B cell (primary cell): Measurements from ENCODE around the gene HBS1L. TPM values are rescaled to one million over a fixed set of nuclear protein-coding genes. Genes with fewer than 3 reads are reported as not detected.

Experiments
- ATAC-seq: fragments of 200-7000 bp; cut with Tn5 transposase; one replicate; pipeline ENCODE4 v1.10.0; 2021; ENCODE audit warnings: low read depth, mild to moderate bottlenecking, moderate number of reproducible peaks, moderate library complexity
- CTCF ChIA-PET: fragments of 350-600 bp; sonication (Branson Sonifier 250); formaldehyde crosslinking; loops from one replicate; lab custom pipeline; 2021; ENCODE audit warnings: antibody characterized with exemption, inconsistent platforms; lab: Charles Lee
- POLR2A ChIA-PET: fragments of 350-600 bp; sonication (Branson Sonifier 250); formaldehyde crosslinking; loops from one replicate; lab custom pipeline; 2021; ENCODE audit warnings: antibody characterized with exemption; lab: Charles Lee
- DNase-seq: peaks from one replicate; pipeline ENCODE4 v3.0.0; 2013
- H2AFZ ChIP-seq: 2 replicates; pipeline ENCODE4 v1.6.1; 2012; ENCODE audit warnings: mild to moderate bottlenecking, low read depth, low read length; ENCODE audit not compliant: insufficient read depth, poor library complexity, severe bottlenecking
- H3K27ac ChIP-seq, 2 donors: 1 replicate in 1 of 2; 2 replicates in 1 of 2; pipeline ENCODE4 v1.5.1; 2012 to 2013; ENCODE audit warnings: low read length in 2 of 2, mild to moderate bottlenecking in 2 of 2, moderate library complexity in 1 of 2
- H3K27me3 ChIP-seq, 4 experiments: fragments of 200-600 bp in 1 of 4; sonication (generic) in 1 of 4; replicated peaks in 1 of 4; 1 replicate in 2 of 4; 2 replicates in 2 of 4; pipeline versions ENCODE4 v1.6.1 to v1.7.0; 2013 to 2016; ENCODE audit warnings: low read length in 3 of 4, mild to moderate bottlenecking in 2 of 4, mixed read lengths in 1 of 4, moderate library complexity in 1 of 4; ENCODE audit not compliant: insufficient read depth in 4 of 4, control insufficient read depth in 3 of 4; ENCODE audit errors: control extremely low read depth in 1 of 4
- H3K36me3 ChIP-seq, 2 experiments: replicated peaks in 1 of 2; 1 replicate in 1 of 2; 2 replicates in 1 of 2; pipeline versions ENCODE4 v1.6.1 to v1.7.1; 2013; ENCODE audit warnings: low read length in 1 of 2; ENCODE audit not compliant: insufficient read depth in 2 of 2, control insufficient read depth in 1 of 2; ENCODE audit errors: control extremely low read depth in 1 of 2, extremely low read depth in 1 of 2
- H3K4me1 ChIP-seq, 2 donors: fragments of 200-600 bp in 1 of 2; sonication (generic) in 1 of 2; 1 replicate in 1 of 2; 2 replicates in 1 of 2; pipeline versions ENCODE4 v1.5.1 to v1.6.1; 2013 to 2017; ENCODE audit warnings: low read length in 2 of 2; ENCODE audit not compliant: control insufficient read depth in 2 of 2, insufficient read depth in 2 of 2
- H3K4me2 ChIP-seq: replicated peaks from 2 replicates; pipeline ENCODE3; 2012; ENCODE audit warnings: mild to moderate bottlenecking, low read depth, low read length; ENCODE audit not compliant: poor library complexity, severe bottlenecking
- H3K4me3 ChIP-seq, 5 experiments: fragments of 200-600 bp in 1 of 5; sonication (generic) in 1 of 5; 1 replicate in 3 of 5; 2 replicates in 2 of 5; pipeline versions ENCODE4 v1.5.1 to v1.7.0; 2011 to 2016; ENCODE audit warnings: low read length in 4 of 5, mild to moderate bottlenecking in 4 of 5, low read depth in 2 of 5, control low read depth in 1 of 5, moderate library complexity in 1 of 5; ENCODE audit not compliant: insufficient read depth in 1 of 5; ENCODE audit errors: control extremely low read depth in 1 of 5, extremely low read depth in 1 of 5
- H3K79me2 ChIP-seq: fragments of 200-600 bp; sonication (generic); one replicate; pipeline ENCODE4 v1.6.0; 2016; ENCODE audit warnings: low read length; ENCODE audit not compliant: control insufficient read depth, insufficient read depth
- H3K9ac ChIP-seq: fragments of 200-600 bp; sonication (generic); 2 replicates; pipeline ENCODE4 v1.6.1; 2017; ENCODE audit warnings: mild to moderate bottlenecking, low read length, moderate library complexity
- H3K9me3 ChIP-seq, 3 donors: one replicate each; pipeline versions ENCODE4 v1.6.1 to v1.7.1; 2013; ENCODE audit warnings: low read length in 2 of 3; ENCODE audit not compliant: control insufficient read depth in 2 of 3, insufficient read depth in 1 of 3; ENCODE audit errors: control extremely low read depth in 1 of 3
- H4K20me1 ChIP-seq: 2 replicates; pipeline ENCODE4 v1.6.0; 2012; ENCODE audit warnings: mild to moderate bottlenecking, low read length; ENCODE audit not compliant: insufficient read depth, control insufficient read depth, poor library complexity, severe bottlenecking
- H3K27ac Mint-ChIP-seq: one replicate; pipeline ENCODE4 v1.8.0; 2021; ENCODE audit warnings: mixed read lengths
- H3K27me3 Mint-ChIP-seq: one replicate; pipeline ENCODE4 v1.8.0; 2021; ENCODE audit warnings: mixed read lengths
- H3K4me1 Mint-ChIP-seq: one replicate; pipeline ENCODE4 v1.8.0; 2021; ENCODE audit warnings: mixed read lengths
- H3K4me3 Mint-ChIP-seq: one replicate; pipeline ENCODE4 v1.8.0; 2021; ENCODE audit warnings: mixed read lengths
- H3K9me3 Mint-ChIP-seq: one replicate; pipeline ENCODE4 v1.8.0; 2022; ENCODE audit warnings: mixed read lengths; ENCODE audit not compliant: insufficient read depth
- EZH2 ChIP-seq: IDR thresholded peaks from 2 replicates; pipeline ENCODE4 v1.6.1; 2012; ENCODE audit warnings: borderline replicate concordance, low read depth, mild to moderate bottlenecking, moderate library complexity, low read length; ENCODE audit not compliant: insufficient read depth, poor library complexity, severe bottlenecking
- WGBS: methylation state at CpG from one replicate; pipeline ENCODE4 v1.1.5; 2013; ENCODE audit warnings: missing lambda C conversion rate; ENCODE audit not compliant: insufficient coverage; 5-methylcytosine and 5-hydroxymethylcytosine counted together
- intact Hi-C: fragments of 100-400 bp; cut with micrococcal nuclease; formaldehyde crosslinking; loops from one replicate; pipeline ENCODE4 v1.10.0; 2022
- polyA plus RNA-seq: library from polyadenylated mRNA; depleted of rRNA; stranded (reverse); fragments of >200 nt; gene quantifications from 2 replicates; pipeline ENCODE4 v1.2.3, GENCODE V29; 2012
- total RNA-seq, 2 donors: library from RNA; stranded (reverse); fragments of 120-200 nt in 1 of 2; gene quantifications; 1 replicate in 1 of 2; 2 replicates in 1 of 2; pipeline versions ENCODE4 v1.2.3 to v1.2.4, GENCODE V29; 2013 to 2022
- TF ChIP-seq, protein P1 (sequence below): fragments of 200-600 bp; IDR thresholded peaks from one replicate; pipeline ENCODE4 v1.8.0; 2022; ENCODE audit warnings: antibody characterized with exemption, mild to moderate bottlenecking

HBS1L gene
- total and polyA plus RNA-seq, 2 donors (not counting 1 experiment from before 2014, with no cell fraction given): 10.3 to 58.2 TPM

DNA sequence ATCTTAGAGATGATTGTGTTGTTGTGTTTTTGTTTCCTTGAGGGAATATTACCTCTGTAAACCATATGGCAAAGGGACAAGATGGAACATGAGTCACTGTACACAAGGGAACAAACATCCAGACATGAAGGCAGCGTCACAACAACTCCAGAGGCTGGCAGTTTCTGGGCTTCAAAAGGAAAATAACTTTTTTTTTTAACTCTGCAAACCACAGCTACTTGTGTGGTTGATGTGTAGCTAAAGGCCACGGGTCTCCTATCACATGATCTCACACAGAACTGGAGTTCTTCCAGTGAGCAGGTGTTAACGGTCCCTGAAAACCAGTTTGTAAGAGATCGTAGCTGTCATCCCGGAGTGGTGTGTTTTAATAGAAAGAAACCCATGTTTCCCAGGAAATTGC is 33.2 kb upstream of the HBS1L start:
- CTCF ChIA-PET: interaction anchor here (0.8 to 1.5 kb wide), 4 partner anchors 31 to 336 kb away, joined by 3 to 4 read pairs (median 4); no protein-coding TSS in a partner anchor
- Histone ChIP-seq H3K4me1 (peaks cover 9 to 22% of the 10 kb centered on the region in 2 donors), H3K27me3 (no peaks in the 10 kb centered on the region), H3K4me2 (peak overlapping the region; percentile 34), H3K36me3 (no peaks in the 10 kb centered on the region), H3K9me3 (no peaks in the 10 kb centered on the region), H3K79me2 (no peaks in the 10 kb centered on the region), H4K20me1 (no peaks in the 10 kb centered on the region), H3K4me3 (no peak overlapping the region), H3K9ac (no peak overlapping the region), H3K27ac (no peak overlapping the region), H2AFZ (peak overlapping the region; percentile 31)
- ATAC-seq (no peak), DNase-seq (peak; percentile 14)
- H3K4me1 Mint-ChIP-seq: peaks cover 29% of the 10 kb centered on the region
- intact Hi-C loops: no loop called here
- H3K27ac Mint-ChIP-seq: no peak overlapping the region
- H3K9me3 Mint-ChIP-seq: peaks cover 3% of the 10 kb centered on the region
- no CpG with 5 or more reads among the region's 5 CpGs for WGBS
- H3K27me3 Mint-ChIP-seq: no peaks in the 10 kb centered on the region
- POLR2A ChIA-PET: no interaction called here
- TF ChIP-seq, protein P1, sequence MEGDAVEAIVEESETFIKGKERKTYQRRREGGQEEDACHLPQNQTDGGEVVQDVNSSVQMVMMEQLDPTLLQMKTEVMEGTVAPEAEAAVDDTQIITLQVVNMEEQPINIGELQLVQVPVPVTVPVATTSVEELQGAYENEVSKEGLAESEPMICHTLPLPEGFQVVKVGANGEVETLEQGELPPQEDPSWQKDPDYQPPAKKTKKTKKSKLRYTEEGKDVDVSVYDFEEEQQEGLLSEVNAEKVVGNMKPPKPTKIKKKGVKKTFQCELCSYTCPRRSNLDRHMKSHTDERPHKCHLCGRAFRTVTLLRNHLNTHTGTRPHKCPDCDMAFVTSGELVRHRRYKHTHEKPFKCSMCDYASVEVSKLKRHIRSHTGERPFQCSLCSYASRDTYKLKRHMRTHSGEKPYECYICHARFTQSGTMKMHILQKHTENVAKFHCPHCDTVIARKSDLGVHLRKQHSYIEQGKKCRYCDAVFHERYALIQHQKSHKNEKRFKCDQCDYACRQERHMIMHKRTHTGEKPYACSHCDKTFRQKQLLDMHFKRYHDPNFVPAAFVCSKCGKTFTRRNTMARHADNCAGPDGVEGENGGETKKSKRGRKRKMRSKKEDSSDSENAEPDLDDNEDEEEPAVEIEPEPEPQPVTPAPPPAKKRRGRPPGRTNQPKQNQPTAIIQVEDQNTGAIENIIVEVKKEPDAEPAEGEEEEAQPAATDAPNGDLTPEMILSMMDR: no peak
- TF ChIP-seq EZH2: no peak
- peak overlapping the region; percentile 3 for H3K4me3 Mint-ChIP-seq

DNA sequence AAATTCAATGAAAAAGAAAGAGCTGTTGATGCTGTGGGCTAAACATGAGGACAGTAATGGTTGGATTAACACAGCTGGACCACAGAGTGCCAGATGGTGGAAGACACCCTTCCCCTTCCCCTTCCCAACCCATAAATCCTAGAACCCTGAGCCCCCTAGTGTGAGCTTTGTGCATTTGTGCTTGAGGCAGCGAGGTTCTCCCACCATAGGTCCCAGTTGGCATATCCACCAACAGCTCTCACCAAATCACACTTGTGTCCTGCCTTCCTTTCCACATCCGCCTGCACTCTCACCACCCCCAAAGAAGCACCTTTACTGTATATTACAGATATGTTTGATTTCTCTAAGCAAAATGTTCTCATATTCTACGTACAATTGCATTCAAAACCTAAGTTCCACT is 32.8 kb upstream of the HBS1L start:
- Mint-ChIP-seq H3K9me3 (peaks cover 4% of the 10 kb centered on the region), H3K4me1 (peaks cover 29% of the 10 kb centered on the region), H3K27ac (no peak overlapping the region), H3K27me3 (no peaks in the 10 kb centered on the region), H3K4me3 (peak overlapping the region; percentile 3)
- no peak overlapping the region for H3K4me3 ChIP-seq
- no peaks in the 10 kb centered on the region for H3K27me3 ChIP-seq
- intact Hi-C loops: no loop called here
- no peak overlapping the region for H3K9ac ChIP-seq
- peak overlapping the region; percentile 40 for H3K4me2 ChIP-seq
- H3K36me3 ChIP-seq: no peaks in the 10 kb centered on the region
- no peaks in the 10 kb centered on the region for H3K79me2 ChIP-seq
- H3K27ac ChIP-seq: no peak overlapping the region
- peak overlapping the region; percentile 31 for H2AFZ ChIP-seq
- ChIA-PET CTCF (interaction anchor here (0.7 to 1.5 kb wide), 4 partner anchors 32 to 336 kb away, joined by 3 to 4 read pairs (median 4); partner anchors contain the start of gene HBS1L), POLR2A (no interaction called here)
- WGBS: no CpG with 5 or more reads among the region's 3 CpGs
- TF ChIP-seq EZH2: no peak
- TF ChIP-seq, protein P1: no peak
- no peaks in the 10 kb centered on the region for H4K20me1 ChIP-seq
- DNase-seq (peak; percentile 10), ATAC-seq (no peak)
- H3K9me3 ChIP-seq: peaks cover 0 to 2% (median 0%) of the 10 kb centered on the region in 3 donors
- H3K4me1 ChIP-seq: peaks cover 9 to 22% of the 10 kb centered on the region in 2 donors
